HG02870 (cell line): ENCODE data around the gene TNFRSF8.

ENCODE experiments used
- ATAC-seq: cut with Tn5 transposase; IDR thresholded peaks from one replicate; pipeline ENCODE4 v1.9.1; 2021; ENCODE audit warnings: mild to moderate bottlenecking, moderate library complexity; ENCODE audit not compliant: unreplicated experiment

Gene TNFRSF8

GRCh38 chr1:12140515-12141162 lies 77.5 kb downstream of the TNFRSF8 start:
- ATAC-seq, result no peak

- no peak for ATAC-seq
These were observed 78.2 kb downstream of the TNFRSF8 start for GRCh38 chr1:12141163-12141850.

GRCh38 chr1:12142141-12142823 lies 79.2 kb downstream of the TNFRSF8 start:
- no peak for ATAC-seq

GRCh38 chr1:12142891-12143630 lies 80.0 kb downstream of the TNFRSF8 start:
- no peak for ATAC-seq

GRCh38 chr1:12143631-12144155 lies 80.6 kb downstream of the TNFRSF8 start:
- no peak for ATAC-seq

- ATAC-seq, result no peak
These were observed 81.1 kb downstream of the TNFRSF8 start for GRCh38 chr1:12144236-12144635.

- no peak for ATAC-seq
These were observed 81.9 kb downstream of the TNFRSF8 start for GRCh38 chr1:12144969-12145368.

GRCh38 chr1:12145616-12146342 lies 82.7 kb downstream of the TNFRSF8 start:
- ATAC-seq, result no peak

- ATAC-seq, result no peak
These were observed 83.4 kb downstream of the TNFRSF8 start for GRCh38 chr1:12146343-12147112.

GRCh38 chr1:12147201-12147701 lies 84.1 kb downstream of the TNFRSF8 start:
- ATAC-seq, result no peak

- no peak for ATAC-seq
These were observed 85.3 kb downstream of the TNFRSF8 start for GRCh38 chr1:12148160-12148957.

GRCh38 chr1:12148958-12149790 lies 86.1 kb downstream of the TNFRSF8 start:
- ATAC-seq, result no peak

- no peak for ATAC-seq
These were observed 86.7 kb downstream of the TNFRSF8 start for GRCh38 chr1:12149791-12150175.

- no peak for ATAC-seq
These were observed 87.5 kb downstream of the TNFRSF8 start for GRCh38 chr1:12150456-12151200.

- ATAC-seq, result no peak
These were observed 88.4 kb downstream of the TNFRSF8 start for GRCh38 chr1:12151465-12151864.

- peak; percentile 73 for ATAC-seq
These were observed 89.2 kb downstream of the TNFRSF8 start for GRCh38 chr1:12152113-12152891.
